Measurements from ENCODE around the gene RNF4. TPM values are rescaled to one million over a fixed set of nuclear protein-coding genes. Genes with fewer than 3 reads are reported as not detected.

RNF4 gene
- total and polyA plus RNA-seq, 12 donors: 13.4 to 42.1 (median 29.7) TPM

DNA sequence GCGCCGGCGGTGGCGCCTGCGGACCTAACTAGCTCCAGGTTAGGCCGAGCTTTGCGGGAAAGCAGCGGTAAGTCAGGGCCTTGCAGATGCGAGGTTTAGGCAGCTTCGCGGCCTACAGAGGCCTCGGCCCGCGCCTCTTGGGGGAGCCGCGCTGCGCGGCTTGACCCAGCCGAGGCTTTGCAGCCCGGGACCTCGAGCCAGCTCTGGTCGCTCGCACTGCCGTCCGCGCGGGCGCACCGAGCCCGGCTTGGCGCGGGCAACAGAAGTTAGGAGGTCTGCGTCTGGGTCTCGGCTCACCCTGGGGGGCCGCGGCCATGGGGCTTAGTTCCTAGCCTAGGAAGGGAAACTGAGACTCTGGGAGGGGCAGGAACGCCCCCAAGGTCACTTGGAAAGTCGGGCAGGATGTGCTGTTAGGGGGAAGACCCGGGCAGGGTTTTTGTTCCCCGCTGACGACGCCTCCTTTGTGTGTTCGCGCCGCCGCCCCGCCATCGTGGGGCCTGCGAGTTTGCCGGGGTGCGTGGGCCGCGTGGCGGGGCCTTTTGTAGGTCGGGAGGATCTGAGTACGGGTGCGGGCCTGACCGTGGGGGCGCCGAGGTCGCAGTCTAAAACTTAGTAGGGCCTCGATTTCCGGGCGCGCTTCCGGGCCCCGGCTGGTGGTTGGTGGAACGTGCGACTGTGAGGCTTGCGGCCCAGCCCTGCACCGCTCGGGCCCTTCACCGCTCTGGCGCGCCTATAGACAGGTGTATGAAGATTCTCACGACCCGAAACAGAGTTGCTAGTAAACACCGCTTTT, 482 bp downstream of the RNF4 start:
- Histone ChIP-seq H3K9me3 (no peaks in the 10 kb centered on the region), H3K36me3 (peaks cover 0 to 35% (median 15%) of the 10 kb centered on the region in 9 donors), H3K4me3 (peak overlapping the region; percentile 61 to 100 (median 94)), H3K27ac (peak overlapping the region; percentile 78 to 99 (median 97)), H3K4me1 (peaks cover 4 to 42% (median 30%) of the 10 kb centered on the region in 9 donors), H3K27me3 (no peaks in the 10 kb centered on the region)
- intact Hi-C loops (cut with DNase I): loop anchor here in 6 of 10 donors (5.0 to 10.0 kb wide), 4 partner anchors 68 to 247 kb away; partner anchors contain the start of gene FAM193A (in 4 of the 6)
- ATAC-seq: peak; percentile 39 to 67 (median 54)
- WGBS, 2 donors: 0% methylated on average over 77 to 78 of the region's 78 CpGs
- TF ChIP-seq, protein P1, sequence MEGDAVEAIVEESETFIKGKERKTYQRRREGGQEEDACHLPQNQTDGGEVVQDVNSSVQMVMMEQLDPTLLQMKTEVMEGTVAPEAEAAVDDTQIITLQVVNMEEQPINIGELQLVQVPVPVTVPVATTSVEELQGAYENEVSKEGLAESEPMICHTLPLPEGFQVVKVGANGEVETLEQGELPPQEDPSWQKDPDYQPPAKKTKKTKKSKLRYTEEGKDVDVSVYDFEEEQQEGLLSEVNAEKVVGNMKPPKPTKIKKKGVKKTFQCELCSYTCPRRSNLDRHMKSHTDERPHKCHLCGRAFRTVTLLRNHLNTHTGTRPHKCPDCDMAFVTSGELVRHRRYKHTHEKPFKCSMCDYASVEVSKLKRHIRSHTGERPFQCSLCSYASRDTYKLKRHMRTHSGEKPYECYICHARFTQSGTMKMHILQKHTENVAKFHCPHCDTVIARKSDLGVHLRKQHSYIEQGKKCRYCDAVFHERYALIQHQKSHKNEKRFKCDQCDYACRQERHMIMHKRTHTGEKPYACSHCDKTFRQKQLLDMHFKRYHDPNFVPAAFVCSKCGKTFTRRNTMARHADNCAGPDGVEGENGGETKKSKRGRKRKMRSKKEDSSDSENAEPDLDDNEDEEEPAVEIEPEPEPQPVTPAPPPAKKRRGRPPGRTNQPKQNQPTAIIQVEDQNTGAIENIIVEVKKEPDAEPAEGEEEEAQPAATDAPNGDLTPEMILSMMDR (IDR thresholded peaks at IDR 0.05): no peak
- DNase-seq: peak; percentile 23 to 51

DNA sequence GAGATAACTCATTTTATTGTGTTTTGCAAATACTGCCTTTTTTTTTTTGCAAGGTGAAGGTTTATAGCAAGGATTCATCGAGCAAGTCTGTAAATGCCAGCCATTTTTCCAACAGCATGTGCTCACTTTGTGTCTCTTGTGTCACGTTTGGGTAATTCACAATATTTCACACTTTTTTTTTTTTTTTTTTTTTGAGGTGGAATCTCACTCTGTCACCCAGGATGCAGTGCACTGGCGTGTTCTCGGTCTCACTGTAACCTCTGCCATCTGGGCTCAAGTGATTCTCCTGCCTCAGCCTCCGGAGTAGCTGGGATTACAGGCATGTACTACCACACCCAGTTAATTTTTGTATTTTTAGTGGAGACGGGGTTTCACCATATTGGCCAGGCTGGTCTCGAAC, 1.9 kb downstream of the RNF4 start:
- Histone ChIP-seq H3K9me3 (no peaks in the 10 kb centered on the region), H3K4me3 (peak overlapping the region in 5 of 10 donors; percentile 72 to 100 (median 93)), H3K27me3 (no peaks in the 10 kb centered on the region), H3K36me3 (peaks cover 0 to 46% (median 15%) of the 10 kb centered on the region in 9 donors), H3K4me1 (peaks cover 7 to 54% (median 34%) of the 10 kb centered on the region in 9 donors), H3K27ac (peak overlapping the region in 2 of 10 donors; percentile 97 to 99)
- TF ChIP-seq, protein P1 (IDR thresholded peaks at IDR 0.05): no peak
- no peak for ATAC-seq
- intact Hi-C loops (cut with DNase I): loop anchor here in 1 of 10 donors (2.0 kb wide), 1 partner anchor 14 kb away; no protein-coding TSS in a partner anchor
- WGBS, 2 donors: 83 to 87% methylated on average over 7 of the region's 7 CpGs
- no peak for DNase-seq

DNA sequence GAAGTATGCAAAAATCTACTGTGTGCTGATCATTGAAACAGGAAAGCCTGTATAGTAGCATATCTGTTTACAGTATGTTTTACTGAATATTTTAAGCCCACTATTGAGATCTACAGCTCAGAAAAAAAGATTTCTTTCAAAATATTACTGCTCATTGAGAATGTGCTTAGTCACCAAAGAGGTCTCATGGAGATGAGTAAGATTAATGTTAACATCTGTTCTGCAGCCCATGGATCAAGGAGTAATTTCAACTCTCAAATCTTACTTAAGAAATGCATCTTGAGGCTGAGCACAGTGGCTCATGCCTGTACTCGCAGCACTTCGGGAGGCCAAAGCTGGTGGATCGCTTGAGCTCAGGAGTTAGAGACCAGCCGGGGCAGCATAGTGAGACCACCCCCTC, 3.3 kb downstream of the RNF4 start:
- H3K36me3 ChIP-seq: peaks cover 0 to 58% (median 15%) of the 10 kb centered on the region in 9 donors
- intact Hi-C loops (cut with DNase I): no loop called here
- H3K4me1 ChIP-seq: peaks cover 10 to 63% (median 41%) of the 10 kb centered on the region in 9 donors
- no peak for DNase-seq
- WGBS, 2 donors: 95 to 100% methylated on average over 4 of the region's 4 CpGs
- TF ChIP-seq, protein P1 (IDR thresholded peaks at IDR 0.05): no peak
- no peak overlapping the region for H3K27ac ChIP-seq
- no peak overlapping the region for H3K4me3 ChIP-seq
- ATAC-seq: no peak
- H3K9me3 ChIP-seq: no peaks in the 10 kb centered on the region
- no peaks in the 10 kb centered on the region for H3K27me3 ChIP-seq

DNA sequence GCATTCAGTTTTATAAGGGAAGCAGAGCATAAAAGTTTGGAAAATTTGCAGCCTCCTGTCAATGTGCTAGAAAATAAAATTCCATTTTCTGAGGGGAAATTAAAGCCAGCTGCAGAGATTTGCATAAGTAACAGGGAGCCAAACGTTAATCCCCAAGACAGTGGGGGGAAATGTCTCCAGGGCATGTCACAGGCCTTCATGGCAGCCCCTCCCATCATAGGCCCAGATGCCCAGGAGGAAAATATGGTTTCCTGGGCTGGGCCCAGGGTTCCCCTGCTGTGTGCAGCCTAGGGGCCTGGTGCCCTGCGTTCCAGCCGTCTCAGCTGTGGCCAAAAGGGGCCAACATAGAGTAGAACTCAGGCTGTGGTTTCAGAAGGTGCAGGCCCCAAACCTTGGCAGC, 9.3 kb downstream of the RNF4 start:
- ATAC-seq (no peak), DNase-seq (no peak)
- intact Hi-C loops (cut with DNase I): no loop called here
- H3K9me3 ChIP-seq: no peaks in the 10 kb centered on the region
- H3K4me3 ChIP-seq: no peak overlapping the region
- H3K27ac ChIP-seq: no peak overlapping the region
- TF ChIP-seq, protein P1 (IDR thresholded peaks at IDR 0.05): no peak
- WGBS, 2 donors: 50% methylated on average over 3 of the region's 3 CpGs
- H3K27me3 ChIP-seq: no peaks in the 10 kb centered on the region
- H3K4me1 ChIP-seq: peaks cover 25 to 88% (median 49%) of the 10 kb centered on the region in 9 donors
- peaks cover 0 to 39% (median 4%) of the 10 kb centered on the region in 9 donors for H3K36me3 ChIP-seq

Measured in heart right ventricle (tissue), 16 donors.